OCI-LY7 (cell line): Measurements from ENCODE around the gene DDX27.

Source experiments
- CTCF ChIP-seq: fragments of 200-600 bp; sonication (generic); conservative IDR thresholded peaks from 2 replicates; pipeline ENCODE4 v1.5.1; 2014; ENCODE audit warnings: mild to moderate bottlenecking, antibody characterized with exemption, low read length, moderate library complexity, mixed read lengths
- EZH2phosphoT487 ChIP-seq: fragments of 200-600 bp; sonication (generic); IDR thresholded peaks from 2 replicates; pipeline ENCODE4 v1.6.1; 2018; ENCODE audit warnings: low read depth, borderline replicate concordance, mild to moderate bottlenecking, mixed run types, antibody characterized with exemption, low read length, moderate library complexity, mixed read lengths

- TF ChIP-seq CTCF = no peak
- no peak for TF ChIP-seq EZH2phosphoT487
Measured at GRCh38 chr20:49174183-49174582, 45.0 kb upstream of the DDX27 start.
